Astrocyte (in vitro differentiated cells and primary cell): ENCODE results near the gene SRSF2. TPM values are rescaled to one million over a fixed set of nuclear protein-coding genes. Genes with fewer than 3 reads are reported as not detected.
"Not testable (repeated sequence)": the region's sequence is repeated elsewhere in the genome, so short reads cannot be mapped to it uniquely, and the experiment has no call there.

Experiments
- DNase-seq: peaks from one replicate; pipeline ENCODE4 v3.0.0-alpha.2; 2010; ENCODE audit warnings: low read depth
- FAIRE-seq: peaks from 2 replicates; lab custom pipeline; 2011; peaks lifted over from hg19 to GRCh38; lab: Jason Lieb, UNC
- H2AFZ ChIP-seq: 2 replicates; pipeline ENCODE4 v1.6.0; 2012; ENCODE audit warnings: low read depth, low read length, inconsistent platforms
- H3K27ac ChIP-seq: 2 replicates; pipeline ENCODE4 v1.5.1; 2011; ENCODE audit warnings: low read depth, low read length, inconsistent platforms
- H3K27me3 ChIP-seq: 2 replicates; pipeline ENCODE4 v1.6.0; 2011; ENCODE audit warnings: low read length, inconsistent platforms; ENCODE audit not compliant: insufficient read depth
- H3K36me3 ChIP-seq: 2 replicates; pipeline ENCODE4 v1.5.1; 2011; ENCODE audit warnings: low read length, inconsistent platforms; ENCODE audit not compliant: insufficient read depth
- H3K4me1 ChIP-seq: 2 replicates; pipeline ENCODE4 v1.5.1; 2011; ENCODE audit warnings: low read length, inconsistent platforms; ENCODE audit not compliant: insufficient read depth
- H3K4me2 ChIP-seq: 2 replicates; pipeline ENCODE4 v1.6.0; 2012; ENCODE audit warnings: low read length, inconsistent platforms
- H3K4me3 ChIP-seq: 2 replicates; pipeline ENCODE4 v1.5.1; 2011; ENCODE audit warnings: low read depth, mild to moderate bottlenecking, low read length, inconsistent platforms; ENCODE audit not compliant: insufficient read depth
- H3K79me2 ChIP-seq: 2 replicates; pipeline ENCODE4 v1.6.0; 2012; ENCODE audit warnings: mild to moderate bottlenecking, low read length, inconsistent platforms; ENCODE audit not compliant: insufficient read depth
- H3K9ac ChIP-seq: 2 replicates; pipeline ENCODE4 v1.6.0; 2012; ENCODE audit warnings: mild to moderate bottlenecking, low read length, inconsistent platforms
- H3K9me3 ChIP-seq: 2 replicates; pipeline ENCODE4 v1.5.1; 2012; ENCODE audit warnings: low read depth, mild to moderate bottlenecking, low read length, inconsistent platforms; ENCODE audit not compliant: insufficient read depth
- H4K20me1 ChIP-seq: 2 replicates; pipeline ENCODE4 v1.6.0; 2012; ENCODE audit warnings: low read length, inconsistent platforms; ENCODE audit not compliant: insufficient read depth
- H3K27ac Mint-ChIP-seq: one replicate; pipeline ENCODE4 v1.8.0; 2021; ENCODE audit warnings: mild to moderate bottlenecking, mixed read lengths; ENCODE audit not compliant: unreplicated experiment
- H3K27me3 Mint-ChIP-seq: one replicate; pipeline ENCODE4 v1.8.0; 2021; ENCODE audit warnings: low read depth, mixed read lengths; ENCODE audit not compliant: unreplicated experiment
- H3K36me3 Mint-ChIP-seq: one replicate; pipeline ENCODE4 v1.8.0; 2021; ENCODE audit warnings: low read depth, mixed read lengths; ENCODE audit not compliant: unreplicated experiment
- H3K4me1 Mint-ChIP-seq: one replicate; pipeline ENCODE4 v1.8.0; 2021; ENCODE audit warnings: low read depth, mixed read lengths; ENCODE audit not compliant: unreplicated experiment
- H3K4me3 Mint-ChIP-seq: one replicate; pipeline ENCODE4 v1.8.0; 2021; ENCODE audit warnings: mild to moderate bottlenecking, moderate library complexity, mixed read lengths; ENCODE audit not compliant: unreplicated experiment
- H3K9me3 Mint-ChIP-seq: one replicate; pipeline ENCODE4 v1.8.0; 2021; ENCODE audit warnings: mild to moderate bottlenecking, mixed read lengths; ENCODE audit not compliant: unreplicated experiment
- CTCF ChIP-seq: IDR thresholded peaks from 2 replicates; pipeline ENCODE4 v1.5.1; 2011; ENCODE audit warnings: low read depth, mild to moderate bottlenecking, inconsistent platforms, low read length, moderate library complexity; ENCODE audit not compliant: insufficient read depth
- EZH2 ChIP-seq: IDR thresholded peaks from 2 replicates; pipeline ENCODE4 v1.6.1; 2012; ENCODE audit warnings: mild to moderate bottlenecking, low read length, inconsistent platforms; ENCODE audit not compliant: insufficient read depth
- total RNA-seq: library from RNA; stranded (reverse); gene quantifications from 2 replicates; pipeline ENCODE4 v1.2.1, GENCODE V29; 2021

Gene SRSF2
- total RNA-seq, 1 donor from 2014 or later, result 176 TPM

DNA sequence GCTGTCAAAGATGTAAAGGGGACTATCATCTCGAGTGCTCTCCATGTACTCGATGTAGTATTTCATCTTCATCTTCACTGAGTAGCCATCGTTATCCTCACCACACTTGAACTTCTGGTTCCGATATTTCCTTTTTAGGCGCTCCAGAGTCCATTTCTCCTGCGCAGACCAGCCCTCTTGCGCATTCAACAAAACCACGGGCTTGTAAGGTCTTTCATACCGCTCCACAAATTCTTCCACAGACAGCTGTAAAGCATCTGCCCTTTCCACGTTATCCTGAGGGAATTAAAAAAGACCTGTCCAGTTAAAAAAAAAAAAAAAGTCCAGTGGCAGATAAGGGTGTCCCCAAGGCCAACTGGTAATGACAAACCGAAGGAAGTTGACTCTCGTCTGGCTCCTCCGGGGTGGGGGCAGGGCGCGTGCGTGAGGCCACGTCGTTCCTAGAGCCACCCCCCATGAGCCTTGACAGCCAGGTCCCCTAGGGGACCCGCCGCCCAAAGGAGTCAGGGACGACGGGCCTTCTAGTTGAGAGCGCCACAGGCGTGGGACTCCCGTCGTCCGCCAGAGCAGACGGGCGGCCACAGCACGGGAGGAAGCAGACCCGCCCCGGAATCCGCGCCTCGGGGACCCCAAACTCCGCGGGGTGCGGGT lies 11.4 kb downstream of the SRSF2 start:
- H3K9me3 Mint-ChIP-seq, result no peaks in the 10 kb centered on the region
- peak overlapping the region; percentile 81 for H3K4me3 ChIP-seq
- peaks cover 35% of the 10 kb centered on the region for H3K36me3 ChIP-seq
- H3K36me3 Mint-ChIP-seq, result peaks cover 13% of the 10 kb centered on the region
- DNase-seq, result no peak
- H3K27ac ChIP-seq, result peak overlapping the region; percentile 94
- H3K27me3 Mint-ChIP-seq, result no peaks in the 10 kb centered on the region
- no peaks in the 10 kb centered on the region for H3K9me3 ChIP-seq
- no peak for TF ChIP-seq CTCF
- no peak for TF ChIP-seq EZH2
- peak overlapping the region; percentile 93 for H3K27ac Mint-ChIP-seq
- peak overlapping the region; percentile 84 for H2AFZ ChIP-seq
- no peaks in the 10 kb centered on the region for H3K27me3 ChIP-seq
- peaks cover 16% of the 10 kb centered on the region for H3K4me1 ChIP-seq
- no peak for FAIRE-seq
- H3K79me2 ChIP-seq, result peaks cover 92% of the 10 kb centered on the region
- H3K4me2 ChIP-seq, result peak overlapping the region; percentile 98
- H3K4me1 Mint-ChIP-seq, result peaks cover 11% of the 10 kb centered on the region
- H4K20me1 ChIP-seq, result peaks cover 64% of the 10 kb centered on the region
- H3K4me3 Mint-ChIP-seq, result peak overlapping the region; percentile 97
- peak overlapping the region; percentile 92 for H3K9ac ChIP-seq

GRCh38 chr17:76723812-76724211 lies 13.3 kb downstream of the SRSF2 start:
- Mint-ChIP-seq H3K27ac (peak overlapping the region; percentile 34), H3K9me3 (no peaks in the 10 kb centered on the region), H3K36me3 (peaks cover 17% of the 10 kb centered on the region), H3K4me3 (peak overlapping the region; percentile 97), H3K4me1 (peaks cover 4% of the 10 kb centered on the region), H3K27me3 (no peaks in the 10 kb centered on the region)
- H3K4me2 ChIP-seq, result peak overlapping the region; percentile 98
- no peak overlapping the region for H3K9ac ChIP-seq
- no peaks in the 10 kb centered on the region for H3K9me3 ChIP-seq
- FAIRE-seq (no peak), DNase-seq (no peak)
- H3K4me3 ChIP-seq, result no peak overlapping the region
- H4K20me1 ChIP-seq, result peaks cover 70% of the 10 kb centered on the region
- TF ChIP-seq EZH2 (no peak), CTCF (no peak)
- H3K27me3 ChIP-seq, result no peaks in the 10 kb centered on the region
- peaks cover 50% of the 10 kb centered on the region for H3K36me3 ChIP-seq
- peaks cover 84% of the 10 kb centered on the region for H3K79me2 ChIP-seq
- H3K27ac ChIP-seq, result no peak overlapping the region
- peaks cover 16% of the 10 kb centered on the region for H3K4me1 ChIP-seq
- no peak overlapping the region for H2AFZ ChIP-seq

GRCh38 chr17:76722977-76723376 lies 14.2 kb downstream of the SRSF2 start:
- not testable (repeated sequence) for H3K4me2 ChIP-seq, H3K9me3 Mint-ChIP-seq, H3K27me3 ChIP-seq, H3K9me3 ChIP-seq, FAIRE-seq, H3K4me3 ChIP-seq, H3K27me3 Mint-ChIP-seq, H3K27ac Mint-ChIP-seq, H2AFZ ChIP-seq, H3K4me1 Mint-ChIP-seq, DNase-seq, H3K9ac ChIP-seq, H3K27ac ChIP-seq
- peaks cover 15% of the 10 kb centered on the region for H3K4me1 ChIP-seq
- Mint-ChIP-seq H3K4me3 (peak overlapping the region; percentile 34), H3K36me3 (peaks cover 19% of the 10 kb centered on the region)
- peaks cover 79% of the 10 kb centered on the region for H3K79me2 ChIP-seq
- peaks cover 59% of the 10 kb centered on the region for H3K36me3 ChIP-seq
- peaks cover 72% of the 10 kb centered on the region for H4K20me1 ChIP-seq
